Fibroblast of skin of abdomen (primary cell): Measurements from ENCODE around the gene MAGEE2. TPM values are rescaled to one million over a fixed set of nuclear protein-coding genes. Genes with fewer than 3 reads are reported as not detected.
"Not testable (repeated sequence)": the region's sequence is repeated elsewhere in the genome, so short reads cannot be mapped to it uniquely, and the experiment has no call there.

Experiments used
- DNase-seq: peaks from one replicate; pipeline ENCODE4 v3.0.0-alpha.2; 2013
- polyA plus RNA-seq, 2 experiments: library from polyadenylated mRNA; unstranded; fragments of 120-200 nt; gene quantifications; one replicate each; pipeline ENCODE4 v1.2.1, GENCODE V29; 2013; ENCODE audit not compliant: insufficient read length in 2 of 2

Gene MAGEE2, protein sequence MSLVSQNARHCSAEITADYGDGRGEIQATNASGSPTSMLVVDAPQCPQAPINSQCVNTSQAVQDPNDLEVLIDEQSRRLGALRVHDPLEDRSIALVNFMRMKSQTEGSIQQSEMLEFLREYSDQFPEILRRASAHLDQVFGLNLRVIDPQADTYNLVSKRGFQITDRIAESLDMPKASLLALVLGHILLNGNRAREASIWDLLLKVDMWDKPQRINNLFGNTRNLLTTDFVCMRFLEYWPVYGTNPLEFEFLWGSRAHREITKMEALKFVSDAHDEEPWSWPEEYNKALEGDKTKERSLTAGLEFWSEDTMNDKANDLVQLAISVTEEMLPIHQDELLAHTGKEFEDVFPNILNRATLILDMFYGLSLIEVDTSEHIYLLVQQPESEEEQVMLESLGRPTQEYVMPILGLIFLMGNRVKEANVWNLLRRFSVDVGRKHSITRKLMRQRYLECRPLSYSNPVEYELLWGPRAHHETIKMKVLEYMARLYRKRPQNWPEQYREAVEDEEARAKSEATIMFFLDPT
- polyA plus RNA-seq (2013, experiment 1 of 2; ENCODE audit: insufficient read length) = not detected
- not detected for polyA plus RNA-seq (2013, experiment 2 of 2; ENCODE audit: insufficient read length)

DNA sequence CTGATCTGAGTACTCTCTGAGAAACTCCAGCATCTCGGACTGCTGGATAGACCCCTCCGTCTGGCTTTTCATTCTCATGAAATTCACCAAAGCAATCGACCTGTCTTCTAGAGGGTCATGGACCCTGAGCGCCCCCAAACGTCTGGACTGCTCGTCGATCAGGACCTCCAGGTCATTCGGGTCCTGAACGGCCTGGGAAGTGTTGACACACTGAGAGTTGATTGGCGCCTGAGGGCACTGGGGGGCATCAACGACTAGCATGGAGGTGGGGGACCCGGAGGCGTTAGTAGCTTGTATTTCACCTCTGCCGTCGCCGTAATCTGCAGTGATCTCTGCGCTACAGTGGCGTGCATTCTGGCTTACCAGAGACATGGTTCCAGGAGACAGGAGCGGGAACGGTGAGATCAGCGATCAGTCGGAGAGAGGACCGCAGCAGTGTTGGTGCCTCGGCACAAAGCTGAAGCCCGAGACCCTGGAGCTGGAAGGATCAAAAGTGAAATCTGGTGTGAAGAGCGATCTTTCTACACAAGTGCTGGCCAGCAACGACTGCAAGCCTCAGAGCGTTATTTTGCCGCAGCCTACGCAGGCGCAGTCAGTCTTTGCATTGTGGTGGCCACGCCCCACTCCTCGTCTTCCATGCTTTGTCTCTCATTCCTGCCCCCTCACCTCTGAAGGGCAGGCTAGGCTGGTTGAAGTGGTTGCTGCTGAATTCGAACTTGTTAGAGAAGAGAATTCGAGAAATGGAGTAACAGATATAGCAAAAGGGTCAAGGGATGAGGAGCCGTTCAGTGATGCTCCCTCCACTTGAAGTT, at the start of gene MAGEE2:
Gene MAGEE2 (minus strand): TSS at position 575 of the 812 bp plus-strand sequence. CDS start 203 bp downstream, at position 372.
- no peak for DNase-seq

DNA sequence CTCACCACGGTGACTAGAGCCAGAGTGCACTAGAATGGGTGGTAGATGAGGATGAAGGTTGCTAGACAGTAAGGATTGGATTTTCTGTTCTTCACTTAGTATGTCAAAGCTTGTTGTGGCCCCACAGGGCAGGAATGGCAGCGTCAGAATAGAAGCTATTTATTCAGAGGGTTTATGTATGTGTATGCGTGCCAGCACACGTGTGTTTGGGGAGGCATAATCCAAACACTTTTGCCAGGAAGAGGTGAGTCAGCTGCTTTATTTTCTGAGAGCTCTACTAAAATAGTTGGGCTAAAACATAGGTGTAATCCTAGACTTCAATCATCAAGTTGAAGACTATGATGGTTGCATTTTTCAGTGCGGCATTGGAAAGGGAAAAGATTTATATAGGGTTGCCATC, 1.2 kb upstream of the MAGEE2 start:
- DNase-seq = no peak

DNA sequence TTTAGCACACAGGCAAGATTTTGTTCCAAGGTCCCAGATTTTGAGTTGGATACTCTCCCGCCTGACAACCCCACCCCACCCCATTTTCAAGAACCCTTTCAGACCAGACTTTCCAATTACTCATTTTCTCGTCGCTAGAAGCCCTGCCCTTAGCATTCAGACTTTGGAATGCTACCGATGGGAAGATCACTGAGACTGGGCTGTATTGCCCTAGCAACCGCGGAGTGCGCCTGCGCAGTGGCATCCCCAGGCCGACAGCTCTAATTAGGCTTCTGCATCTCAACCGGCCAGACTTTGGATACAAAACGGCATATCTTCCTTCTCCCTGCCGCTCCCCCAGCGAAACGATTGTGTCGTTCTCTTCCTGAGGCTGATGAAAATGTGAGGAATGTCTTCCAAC, 3.4 kb downstream of the MAGEE2 start:
- DNase-seq = no peak

DNA sequence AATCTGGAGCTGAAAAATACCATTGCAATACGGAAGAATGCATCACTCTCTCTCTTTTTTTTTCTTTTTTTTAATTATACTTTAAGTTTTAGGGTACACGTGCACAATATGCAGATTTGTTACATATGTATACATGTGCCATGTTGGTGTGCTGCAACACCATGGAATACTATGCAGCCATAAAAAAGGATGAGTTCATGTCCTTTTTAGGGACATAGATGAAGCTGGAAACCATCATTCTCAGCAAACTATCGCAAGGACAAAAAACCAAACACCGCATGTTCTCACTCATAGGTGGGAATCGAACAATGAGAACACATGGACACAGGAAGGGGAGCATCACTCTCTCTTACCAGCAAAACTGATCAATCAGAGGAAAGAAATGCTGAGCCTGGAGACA, 17.0 kb downstream of the MAGEE2 start:
- DNase-seq = not testable (repeated sequence)

DNA sequence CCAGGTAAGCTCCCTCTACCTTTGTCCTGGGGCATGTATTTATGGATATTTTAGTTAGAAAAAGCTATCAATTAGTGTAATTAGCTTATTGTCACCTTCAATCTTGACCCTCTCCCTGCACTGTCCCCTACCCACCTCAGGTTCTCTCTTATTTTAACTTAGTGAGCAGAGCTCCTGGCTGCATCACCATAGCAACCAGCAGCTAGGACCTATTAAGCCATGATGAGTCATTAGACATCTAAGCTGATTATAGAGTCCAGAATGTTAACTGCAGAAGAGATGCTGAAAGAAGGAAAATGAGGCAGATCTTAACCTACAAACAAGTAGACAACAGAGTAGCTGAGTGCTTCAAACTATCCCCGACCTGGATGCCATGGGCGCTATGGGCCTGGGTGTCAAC, 36.6 kb downstream of the MAGEE2 start:
- DNase-seq = no peak

DNA sequence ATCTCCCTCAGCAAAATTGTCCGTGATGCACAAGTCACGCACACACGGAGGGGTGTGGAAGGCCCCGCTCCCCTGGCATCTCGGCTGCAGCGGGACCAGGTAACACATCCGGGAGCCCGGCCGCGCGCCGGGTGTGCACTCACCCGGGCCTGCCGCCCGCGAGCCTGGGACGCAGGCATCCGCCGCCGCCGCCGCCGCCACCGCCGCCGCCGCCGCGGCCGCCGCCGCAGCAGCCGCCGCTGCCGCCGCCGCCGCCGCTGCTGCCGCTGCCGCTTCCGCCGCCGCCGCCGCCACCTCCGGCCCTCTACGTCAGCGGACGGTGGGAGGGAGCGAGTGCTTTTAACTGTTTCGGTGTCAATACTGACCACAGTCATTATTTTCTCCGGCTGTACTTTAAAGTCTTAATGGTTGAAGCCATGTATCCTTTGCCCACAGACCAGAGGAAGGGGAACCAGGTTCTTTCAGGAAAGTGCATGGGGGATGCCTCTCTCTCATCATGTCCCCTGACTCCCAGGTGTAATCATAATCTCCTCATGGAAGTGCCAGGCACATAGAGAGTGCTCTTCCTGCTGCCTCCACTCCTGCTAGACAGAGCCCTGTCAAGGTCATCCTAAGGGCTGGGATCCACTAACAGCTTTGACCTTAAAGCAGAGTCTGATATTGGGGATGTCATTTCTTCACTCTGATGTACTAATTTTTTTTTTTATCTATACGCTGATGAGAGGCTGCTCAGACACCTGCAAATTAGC, 38.0 kb downstream of the MAGEE2 start:
- peak; percentile 1 for DNase-seq
